PC-3 (cell line): ENCODE data around the gene PIAS1. TPM values are rescaled to one million over a fixed set of nuclear protein-coding genes. Genes with fewer than 3 reads are reported as not detected.

Source experiments
- ATAC-seq: fragments of 200-7000 bp; cut with Tn5 transposase; 2 replicates; pipeline ENCODE4 v1.9.1; 2020; ENCODE audit warnings: mild to moderate bottlenecking, moderate library complexity
- BruUV-seq: library from RNA; stranded (reverse); fragments of 400-500 nt; replicated peaks from 2 replicates; lab custom pipeline; 2021; lab: Mats Ljungman, UMichigan
- CTCF ChIA-PET: fragments of 300-600 bp; sonication (Branson Sonifier 250); formaldehyde crosslinking; loops from one replicate; lab custom pipeline; 2022; ENCODE audit warnings: antibody characterized with exemption; lab: Charles Lee
- POLR2A ChIA-PET: fragments of 300-600 bp; sonication (Branson Sonifier 250); formaldehyde crosslinking; loops from one replicate; lab custom pipeline; 2022; ENCODE audit warnings: antibody characterized with exemption; ENCODE audit not compliant: unreplicated experiment; lab: Charles Lee
- DNase-seq: peaks from one replicate; pipeline ENCODE4 v3.0.0-alpha.2; 2015
- H2AFZ ChIP-seq: fragments of 300-600 bp; sonication (generic); 2 replicates; pipeline ENCODE4 v1.6.0; 2016; ENCODE audit warnings: antibody characterized with exemption, low read length
- H3F3A ChIP-seq: fragments of 300-600 bp; sonication (generic); one replicate; pipeline ENCODE4 v1.6.0; 2017; ENCODE audit warnings: antibody characterized with exemption, low read length, control low read depth, mild to moderate bottlenecking; ENCODE audit not compliant: unreplicated experiment
- H3K27ac ChIP-seq: fragments of 300-600 bp; sonication (generic); 2 replicates; pipeline ENCODE4 v1.5.1; 2016; ENCODE audit warnings: mild to moderate bottlenecking, low read length
- H3K27me3 ChIP-seq: fragments of 300-600 bp; sonication (generic); 2 replicates; pipeline ENCODE4 v1.6.1; 2016; ENCODE audit warnings: low read length, mixed read lengths
- H3K36me3 ChIP-seq: fragments of 300-600 bp; sonication (generic); 2 replicates; pipeline ENCODE4 v1.6.1; 2016; ENCODE audit warnings: low read depth, mixed run types, low read length, mixed read lengths
- H3K4me1 ChIP-seq: fragments of 300-600 bp; sonication (generic); 2 replicates; pipeline ENCODE4 v1.5.1; 2016; ENCODE audit warnings: low read length; ENCODE audit not compliant: insufficient read depth
- H3K4me2 ChIP-seq: fragments of 300-600 bp; sonication (generic); 2 replicates; pipeline ENCODE4 v1.6.0; 2016; ENCODE audit warnings: low read length
- H3K4me3 ChIP-seq: fragments of 300-600 bp; sonication (generic); 2 replicates; pipeline ENCODE4 v1.5.1; 2016; ENCODE audit warnings: mild to moderate bottlenecking, low read length, mixed read lengths
- H3K79me2 ChIP-seq: fragments of 300-600 bp; sonication (generic); 2 replicates; pipeline ENCODE4 v1.6.1; 2017; ENCODE audit warnings: low read length, mixed read lengths
- H3K9ac ChIP-seq: fragments of 300-600 bp; sonication (generic); 2 replicates; pipeline ENCODE4 v1.6.0; 2016; ENCODE audit warnings: mild to moderate bottlenecking, low read length
- H3K9me2 ChIP-seq: fragments of 300-600 bp; sonication (generic); replicated peaks from 2 replicates; pipeline ENCODE4 v1.6.1; 2016; ENCODE audit warnings: mixed run types, low read length, mixed read lengths
- H3K9me3 ChIP-seq: fragments of 300-600 bp; sonication (generic); 2 replicates; pipeline ENCODE4 v1.6.1; 2016; ENCODE audit warnings: low read length, mixed read lengths
- H4K20me1 ChIP-seq: fragments of 300-600 bp; sonication (generic); 2 replicates; pipeline ENCODE4 v1.6.1; 2016; ENCODE audit warnings: low read length, mixed read lengths
- CTCF ChIP-seq: fragments of 300-600 bp; sonication (generic); conservative IDR thresholded peaks from 2 replicates; pipeline ENCODE4 v1.5.1; 2017; ENCODE audit warnings: antibody characterized with exemption, low read depth, mild to moderate bottlenecking, low read length
- EZH2 ChIP-seq: fragments of 300-600 bp; sonication (generic); IDR thresholded peaks from one replicate; pipeline ENCODE4 v1.6.1; 2017; ENCODE audit warnings: antibody characterized with exemption, mild to moderate bottlenecking, low read length; ENCODE audit not compliant: unreplicated experiment
- EZH2phosphoT487 ChIP-seq: fragments of 300-600 bp; sonication (generic); IDR thresholded peaks from 2 replicates; pipeline ENCODE4 v1.6.1; 2018; ENCODE audit warnings: mild to moderate bottlenecking, antibody characterized with exemption, low read length, borderline replicate concordance
- intact Hi-C: fragments of 100-400 bp; cut with micrococcal nuclease; formaldehyde crosslinking; loops from 2 replicates; pipeline ENCODE4 v1.9.0; 2023
- total RNA-seq: library from RNA; depleted of rRNA; stranded (reverse); fragments of >200 nt; gene quantifications from 2 replicates; pipeline ENCODE4 v1.2.3, GENCODE V29; 2014

PIAS1 gene
- total RNA-seq, 1 experiment from 2014 or later: 21.9 TPM

- no peak for ATAC-seq
- Histone ChIP-seq H3F3A (no peaks in the 10 kb centered on the region), H3K4me3 (no peak overlapping the region), H3K4me1 (no peaks in the 10 kb centered on the region), H2AFZ (no peak overlapping the region), H3K9ac (no peak overlapping the region), H3K27ac (no peak overlapping the region), H3K9me3 (no peaks in the 10 kb centered on the region), H4K20me1 (no peaks in the 10 kb centered on the region), H3K36me3 (peaks cover 17% of the 10 kb centered on the region), H3K79me2 (peaks cover 71% of the 10 kb centered on the region), H3K9me2 (no peaks in the 10 kb centered on the region), H3K4me2 (no peak overlapping the region), H3K27me3 (no peaks in the 10 kb centered on the region)
- POLR2A ChIA-PET: no interaction called here
- no peak for DNase-seq
- CTCF ChIA-PET: no interaction called here
- BruUV-seq: no TSS peak
- TF ChIP-seq CTCF: no peak
- no peak for TF ChIP-seq EZH2
- TF ChIP-seq EZH2phosphoT487: no peak
- intact Hi-C loops: no loop called here
Measured at GRCh38 chr15:68103603-68104002, 49.5 kb downstream of the PIAS1 start.

- Histone ChIP-seq H3K36me3 (peaks cover 17% of the 10 kb centered on the region), H3K4me3 (no peak overlapping the region), H3K27me3 (no peaks in the 10 kb centered on the region), H3K9me3 (no peaks in the 10 kb centered on the region), H3K27ac (no peak overlapping the region), H3F3A (no peaks in the 10 kb centered on the region), H3K4me1 (0 out of 2 replicates have a peak, but pooled peaks cover 7% of the 10 kb centered on the region), H3K9ac (no peak overlapping the region), H2AFZ (no peak overlapping the region), H3K4me2 (no peak overlapping the region), H3K79me2 (peaks cover 53% of the 10 kb centered on the region), H4K20me1 (no peaks in the 10 kb centered on the region), H3K9me2 (no peaks in the 10 kb centered on the region)
- TF ChIP-seq EZH2phosphoT487: no peak
- TF ChIP-seq CTCF: no peak
- no peak for TF ChIP-seq EZH2
- POLR2A ChIA-PET: no interaction called here
- CTCF ChIA-PET: no interaction called here
- ATAC-seq (no peak), DNase-seq (no peak)
- intact Hi-C loops: no loop called here
- BruUV-seq: no TSS peak
Measured at GRCh38 chr15:68106656-68107055, 52.5 kb downstream of the PIAS1 start.

GRCh38 chr15:68107142-68107541 lies 53.0 kb downstream of the PIAS1 start:
- TF ChIP-seq EZH2 (no peak), CTCF (no peak), EZH2phosphoT487 (no peak)

More at GRCh38 chr15:68107142-68107541, 53.0 kb downstream of the PIAS1 start:
- H3K9ac ChIP-seq: no peak overlapping the region
- no peak overlapping the region for H2AFZ ChIP-seq
- H3K4me2 ChIP-seq: no peak overlapping the region
- 0 out of 2 replicates have a peak, but pooled peaks cover 7% of the 10 kb centered on the region for H3K4me1 ChIP-seq
- peaks cover 51% of the 10 kb centered on the region for H3K79me2 ChIP-seq
- no TSS peak for BruUV-seq
- H3K27ac ChIP-seq: no peak overlapping the region
- H4K20me1 ChIP-seq: no peaks in the 10 kb centered on the region
- CTCF ChIA-PET: no interaction called here
- H3K4me3 ChIP-seq: no peak overlapping the region
- H3K9me3 ChIP-seq: no peaks in the 10 kb centered on the region
- intact Hi-C loops: no loop called here
- peaks cover 17% of the 10 kb centered on the region for H3K36me3 ChIP-seq
- H3K27me3 ChIP-seq: no peaks in the 10 kb centered on the region
- POLR2A ChIA-PET: no interaction called here
- no peak for ATAC-seq
- H3F3A ChIP-seq: no peaks in the 10 kb centered on the region
- no peaks in the 10 kb centered on the region for H3K9me2 ChIP-seq
- no peak for DNase-seq
